SK-N-SH (cell line): ENCODE results near the gene HSD11B1L.

ENCODE experiments used
- CHD2 ChIP-seq: fragments of 150-350 bp; IDR thresholded peaks from 2 replicates; pipeline ENCODE4 v1.6.1; 2018; ENCODE audit warnings: low read length; ENCODE audit not compliant: partially characterized antibody
- EP300 ChIP-seq, 2 experiments: IDR thresholded peaks; 2 replicates each; pipeline versions ENCODE4 v1.4.0 to v1.6.1; 2012; ENCODE audit warnings: borderline replicate concordance in 1 of 2, low read depth in 1 of 2, low read length in 1 of 2
- EZH2phosphoT487 ChIP-seq: fragments of 200-600 bp; sonication (generic); IDR thresholded peaks from 2 replicates; pipeline ENCODE4 v1.6.1; 2017; ENCODE audit warnings: low read depth, mixed run types, mild to moderate bottlenecking, antibody characterized with exemption, moderate library complexity, borderline replicate concordance
- POLR2AphosphoS5 ChIP-seq: IDR thresholded peaks from 2 replicates; pipeline ENCODE4 v1.6.1; 2012; ENCODE audit warnings: low read depth, low read length
- TAF1 ChIP-seq: IDR thresholded peaks from 2 replicates; pipeline ENCODE4 v1.6.1; 2012; ENCODE audit warnings: low read depth, mild to moderate bottlenecking, low read length, moderate library complexity, borderline replicate concordance
- TF ChIP-seq, protein P1 (sequence below): fragments of 200-600 bp; sonication (generic); IDR thresholded peaks from 2 replicates; pipeline ENCODE4 v1.6.1; 2017; ENCODE audit warnings: antibody characterized with exemption, mild to moderate bottlenecking, moderate library complexity

DNA sequence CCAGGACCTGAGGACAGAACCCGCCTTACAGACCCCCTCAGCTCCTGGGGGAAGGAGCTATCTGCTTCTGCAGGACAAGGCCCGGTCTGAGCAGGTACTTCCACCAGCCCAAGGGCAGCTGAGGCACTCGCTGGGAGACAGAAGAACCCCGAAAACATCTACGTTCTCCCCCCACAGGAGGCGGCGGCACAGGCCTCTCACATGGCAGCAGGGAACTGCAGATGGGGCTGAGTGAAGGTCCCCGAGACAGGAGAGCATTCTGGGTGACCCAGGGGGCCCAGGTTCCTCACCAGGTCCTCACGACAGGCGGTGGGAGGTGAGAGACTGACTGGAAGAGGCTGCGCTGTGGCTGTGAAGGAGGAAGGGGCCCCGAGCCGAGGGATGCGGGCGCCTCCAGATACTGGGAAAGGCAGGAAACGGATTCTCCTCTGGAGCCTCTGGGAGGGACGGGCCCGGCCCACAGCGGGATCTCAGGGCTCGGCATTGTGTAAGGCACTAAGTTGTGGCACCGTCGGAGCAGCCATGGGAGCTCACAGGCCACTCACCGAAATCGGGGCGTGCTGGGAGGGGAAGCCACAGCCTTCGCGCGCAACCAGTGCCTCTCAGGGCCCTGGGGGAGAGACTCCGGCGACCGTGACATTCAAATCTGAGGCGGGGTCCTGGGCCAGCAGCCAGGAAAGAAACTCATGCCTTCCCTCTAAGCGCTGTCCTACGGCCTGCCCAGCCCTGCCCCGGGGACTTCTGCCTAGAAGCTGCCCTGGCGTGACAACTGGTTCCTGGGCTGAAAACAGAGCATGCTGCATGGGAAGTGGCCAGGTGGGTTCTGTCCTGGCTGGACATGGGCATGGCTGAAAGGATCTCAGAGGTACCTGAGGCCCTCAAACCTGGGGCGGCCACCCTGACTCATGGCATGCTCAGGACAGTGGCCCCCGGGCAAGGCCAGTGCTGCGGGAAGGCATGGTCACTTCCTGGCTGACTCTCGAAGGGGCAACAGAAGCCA, 23.3 kb downstream of the HSD11B1L start:
- TF ChIP-seq, protein P1, sequence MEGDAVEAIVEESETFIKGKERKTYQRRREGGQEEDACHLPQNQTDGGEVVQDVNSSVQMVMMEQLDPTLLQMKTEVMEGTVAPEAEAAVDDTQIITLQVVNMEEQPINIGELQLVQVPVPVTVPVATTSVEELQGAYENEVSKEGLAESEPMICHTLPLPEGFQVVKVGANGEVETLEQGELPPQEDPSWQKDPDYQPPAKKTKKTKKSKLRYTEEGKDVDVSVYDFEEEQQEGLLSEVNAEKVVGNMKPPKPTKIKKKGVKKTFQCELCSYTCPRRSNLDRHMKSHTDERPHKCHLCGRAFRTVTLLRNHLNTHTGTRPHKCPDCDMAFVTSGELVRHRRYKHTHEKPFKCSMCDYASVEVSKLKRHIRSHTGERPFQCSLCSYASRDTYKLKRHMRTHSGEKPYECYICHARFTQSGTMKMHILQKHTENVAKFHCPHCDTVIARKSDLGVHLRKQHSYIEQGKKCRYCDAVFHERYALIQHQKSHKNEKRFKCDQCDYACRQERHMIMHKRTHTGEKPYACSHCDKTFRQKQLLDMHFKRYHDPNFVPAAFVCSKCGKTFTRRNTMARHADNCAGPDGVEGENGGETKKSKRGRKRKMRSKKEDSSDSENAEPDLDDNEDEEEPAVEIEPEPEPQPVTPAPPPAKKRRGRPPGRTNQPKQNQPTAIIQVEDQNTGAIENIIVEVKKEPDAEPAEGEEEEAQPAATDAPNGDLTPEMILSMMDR, result no peak
- TF ChIP-seq EZH2phosphoT487 (no peak), POLR2AphosphoS5 (no peak; the same call in 1 of the 2 replicates), EP300 (IDR thresholded peaks at IDR 0.05; ENCODE audit: borderline replicate concordance in 1 of 2, low read depth in 1 of 2, low read length in 1 of 2) (no peak), TAF1 (no peak), CHD2 (no peak)
